Stomach (tissue), 9 donors: ENCODE measurements around the gene SUPT4H1. TPM values are rescaled to one million over a fixed set of nuclear protein-coding genes. Genes with fewer than 3 reads are reported as not detected.

ENCODE experiments used
- DNase-seq, 2 donors: peaks; one replicate each; pipeline versions ENCODE4 v3.0.0 to v3.0.0-alpha.2; 2013 to 2019
- H3K27ac ChIP-seq, 5 donors: fragments of 200-600 bp in 4 of 5; sonication (generic) in 4 of 5; one replicate each; pipeline ENCODE4 v1.5.1; 2013 to 2019; ENCODE audit warnings: mild to moderate bottlenecking in 1 of 5, moderate library complexity in 1 of 5
- H3K27me3 ChIP-seq, 3 donors: fragments of 200-600 bp; sonication (generic); one replicate each; pipeline ENCODE4 v1.5.1; 2017 to 2019; ENCODE audit warnings: mixed run types in 1 of 3
- H3K36me3 ChIP-seq, 4 donors: fragments of 200-600 bp; sonication (generic); 1 replicate in 3 of 4; 2 replicates in 1 of 4; pipeline ENCODE4 v1.5.1; 2016 to 2019
- H3K4me1 ChIP-seq, 4 donors: fragments of 200-600 bp; sonication (generic); one replicate each; pipeline ENCODE4 v1.5.1; 2016 to 2019
- H3K4me3 ChIP-seq, 4 donors: fragments of 200-600 bp; sonication (generic) in 3 of 4; one replicate each; pipeline ENCODE4 v1.5.1; 2016 to 2019; ENCODE audit warnings: mild to moderate bottlenecking in 1 of 4
- H3K9me3 ChIP-seq, 4 donors: fragments of 200-600 bp; sonication (generic); one replicate each; pipeline ENCODE4 v1.5.1; 2016 to 2019
- EP300 ChIP-seq: sonication (generic); formaldehyde crosslinking; IDR thresholded peaks from one replicate; pipeline ENCODE4 v1.6.1; 2017; ENCODE audit warnings: antibody characterized with exemption
- POLR2A ChIP-seq, 4 donors: fragments of 450-650 bp; IDR thresholded peaks; one replicate each; pipeline ENCODE4 v1.6.1; 2016; ENCODE audit warnings: antibody characterized with exemption in 4 of 4, control low read depth in 2 of 4, mild to moderate bottlenecking in 1 of 4, moderate library complexity in 1 of 4
- POLR2AphosphoS5 ChIP-seq, 3 donors: sonication (generic); formaldehyde crosslinking; IDR thresholded peaks; one replicate each; pipeline ENCODE4 v1.6.1; 2016; ENCODE audit warnings: antibody characterized with exemption in 3 of 3
- WGBS, 5 donors: extraction: QIAGEN DNeasy Blood & Tissue Kit in 3 of 5; methylation state at CpG; one replicate each; pipeline versions ENCODE4 v1.1.5 to v1.1.7; 2013 to 2018; 5-methylcytosine and 5-hydroxymethylcytosine counted together
- intact Hi-C: fragments of 100-400 bp; cut with DNase I; formaldehyde crosslinking; loops from one replicate; pipeline ENCODE4 v1.15.1; 2023; ENCODE audit warnings: low total_unique reads
- polyA plus RNA-seq, 3 donors: library from polyadenylated mRNA; stranded (reverse); fragments of 200-250 nt; gene quantifications; one replicate each; pipeline ENCODE4 v1.2.3, GENCODE V29; 2013
- total RNA-seq, 5 donors: library from RNA; depleted of rRNA; stranded (reverse); fragments of >200 nt; gene quantifications; one replicate each; pipeline versions ENCODE4 v1.1.0 to v1.2.3, GENCODE V29; 2014 to 2016
- TF ChIP-seq, protein P1 (sequence below), 7 experiments: fragments of 450-650 bp in 4 of 7; fragments of 200-600 bp in 3 of 7; sonication (generic) in 3 of 7; IDR thresholded peaks; one replicate each; pipeline ENCODE4 v1.5.1; 2016 to 2019; ENCODE audit warnings: antibody characterized with exemption in 7 of 7, control low read depth in 2 of 7, mild to moderate bottlenecking in 1 of 7
- donor health status: healthy with polysubstance abuse.
- donor health status: Bipolar disorder and iron deficiency.
- donor health status: healthy.

The SUPT4H1 gene
- total and polyA plus RNA-seq, 8 donors: 6.7 to 80.9 (median 43.1) TPM

DNA sequence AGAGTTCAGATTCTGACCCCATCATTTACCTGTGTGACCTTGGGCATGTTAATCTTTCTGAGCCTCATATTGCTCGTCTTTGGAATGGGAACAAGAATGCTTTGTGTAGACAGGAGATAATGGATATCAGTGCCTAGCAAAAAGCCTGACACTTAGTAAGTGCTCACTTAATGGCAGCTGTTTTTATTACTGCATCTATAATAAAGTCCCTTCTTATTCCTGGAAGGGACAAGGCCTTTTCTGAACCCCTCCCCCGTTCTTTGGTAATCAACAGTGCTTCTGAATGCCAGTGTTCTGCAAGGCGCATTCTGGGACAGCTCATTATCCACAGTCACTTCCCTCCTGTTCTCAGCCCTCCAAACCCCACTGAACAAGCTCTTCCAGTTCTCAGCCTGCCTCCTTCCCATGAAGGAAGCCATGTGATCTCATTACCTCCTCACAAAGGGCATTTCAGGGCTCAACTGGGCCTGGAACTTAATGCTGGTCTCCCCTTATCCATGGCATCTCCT, 25.1 kb upstream of the SUPT4H1 start:
- Histone ChIP-seq H3K9me3 (no peaks in the 10 kb centered on the region), H3K4me1 (peaks cover 22 to 49% (median 26%) of the 10 kb centered on the region in 4 donors), H3K27ac (peak overlapping the region in 2 of 5 donors; percentile 13 to 47), H3K36me3 (no peaks in the 10 kb centered on the region), H3K27me3 (no peaks in the 10 kb centered on the region), H3K4me3 (no peak overlapping the region)
- intact Hi-C loops: no loop called here
- WGBS, 5 donors: 39 to 63% (median 51%) methylated on average over 3 of the region's 3 CpGs
- TF ChIP-seq POLR2A (IDR thresholded peaks at IDR 0.05) (no peak), POLR2AphosphoS5 (IDR thresholded peaks at IDR 0.05) (peak in 2 of 3 donors; percentile 30 to 49)
- peak; percentile 63 to 92 for DNase-seq

- peaks cover 16 to 43% (median 20%) of the 10 kb centered on the region in 4 donors for H3K4me1 ChIP-seq
- no peak overlapping the region for H3K4me3 ChIP-seq
- peak overlapping the region in 1 of 5 donors; percentile 47 for H3K27ac ChIP-seq
- H3K36me3 ChIP-seq: no peaks in the 10 kb centered on the region
- no peaks in the 10 kb centered on the region for H3K27me3 ChIP-seq
- DNase-seq: no peak
- no peaks in the 10 kb centered on the region for H3K9me3 ChIP-seq
- intact Hi-C loops: no loop called here
- WGBS, 5 donors: 61 to 71% (median 63%) methylated on average over 4 of the region's 4 CpGs
- TF ChIP-seq POLR2A (IDR thresholded peaks at IDR 0.05) (no peak), EP300 (no peak), POLR2AphosphoS5 (IDR thresholded peaks at IDR 0.05) (no peak)
- TF ChIP-seq, protein P1, sequence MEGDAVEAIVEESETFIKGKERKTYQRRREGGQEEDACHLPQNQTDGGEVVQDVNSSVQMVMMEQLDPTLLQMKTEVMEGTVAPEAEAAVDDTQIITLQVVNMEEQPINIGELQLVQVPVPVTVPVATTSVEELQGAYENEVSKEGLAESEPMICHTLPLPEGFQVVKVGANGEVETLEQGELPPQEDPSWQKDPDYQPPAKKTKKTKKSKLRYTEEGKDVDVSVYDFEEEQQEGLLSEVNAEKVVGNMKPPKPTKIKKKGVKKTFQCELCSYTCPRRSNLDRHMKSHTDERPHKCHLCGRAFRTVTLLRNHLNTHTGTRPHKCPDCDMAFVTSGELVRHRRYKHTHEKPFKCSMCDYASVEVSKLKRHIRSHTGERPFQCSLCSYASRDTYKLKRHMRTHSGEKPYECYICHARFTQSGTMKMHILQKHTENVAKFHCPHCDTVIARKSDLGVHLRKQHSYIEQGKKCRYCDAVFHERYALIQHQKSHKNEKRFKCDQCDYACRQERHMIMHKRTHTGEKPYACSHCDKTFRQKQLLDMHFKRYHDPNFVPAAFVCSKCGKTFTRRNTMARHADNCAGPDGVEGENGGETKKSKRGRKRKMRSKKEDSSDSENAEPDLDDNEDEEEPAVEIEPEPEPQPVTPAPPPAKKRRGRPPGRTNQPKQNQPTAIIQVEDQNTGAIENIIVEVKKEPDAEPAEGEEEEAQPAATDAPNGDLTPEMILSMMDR (IDR thresholded peaks at IDR 0.05): no peak
Observed at GRCh38 chr17:58376472-58377000, 24.5 kb upstream of the SUPT4H1 start.

DNA sequence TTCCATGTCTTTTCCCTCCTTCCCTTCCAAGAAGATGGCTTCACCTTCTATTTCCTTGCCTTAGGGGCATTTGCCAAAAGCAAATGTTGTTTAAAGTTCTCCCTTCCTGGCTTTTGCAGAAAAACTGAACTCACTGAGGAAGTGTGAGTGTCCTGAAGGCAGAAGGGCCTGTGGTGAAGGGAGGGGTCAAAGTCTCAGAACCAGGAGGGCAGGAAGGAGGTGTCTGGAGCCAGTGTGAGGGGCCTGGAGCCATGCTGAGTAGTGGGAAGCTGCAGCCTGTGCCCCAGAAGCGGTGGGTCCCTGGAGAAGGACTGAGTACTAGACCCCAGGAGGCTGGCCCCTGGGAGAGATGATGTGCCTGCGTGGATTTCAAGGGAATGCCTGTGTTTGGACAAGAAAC, 23.8 kb upstream of the SUPT4H1 start:
- Histone ChIP-seq H3K4me1 (peaks cover 9 to 37% (median 13%) of the 10 kb centered on the region in 4 donors), H3K36me3 (peaks cover 0 to 1% (median 0%) of the 10 kb centered on the region in 4 donors), H3K4me3 (no peak overlapping the region), H3K27ac (peak overlapping the region in 1 of 5 donors; percentile 46), H3K27me3 (no peaks in the 10 kb centered on the region), H3K9me3 (no peaks in the 10 kb centered on the region)
- no peak for DNase-seq
- intact Hi-C loops: no loop called here
- WGBS, 5 donors: 72 to 87% (median 81%) methylated on average over 2 of the region's 2 CpGs
- TF ChIP-seq, protein P1 (IDR thresholded peaks at IDR 0.05): no peak
- TF ChIP-seq POLR2AphosphoS5 (IDR thresholded peaks at IDR 0.05): no peak
- TF ChIP-seq POLR2A (IDR thresholded peaks at IDR 0.05): no peak
- no peak for TF ChIP-seq EP300

DNA sequence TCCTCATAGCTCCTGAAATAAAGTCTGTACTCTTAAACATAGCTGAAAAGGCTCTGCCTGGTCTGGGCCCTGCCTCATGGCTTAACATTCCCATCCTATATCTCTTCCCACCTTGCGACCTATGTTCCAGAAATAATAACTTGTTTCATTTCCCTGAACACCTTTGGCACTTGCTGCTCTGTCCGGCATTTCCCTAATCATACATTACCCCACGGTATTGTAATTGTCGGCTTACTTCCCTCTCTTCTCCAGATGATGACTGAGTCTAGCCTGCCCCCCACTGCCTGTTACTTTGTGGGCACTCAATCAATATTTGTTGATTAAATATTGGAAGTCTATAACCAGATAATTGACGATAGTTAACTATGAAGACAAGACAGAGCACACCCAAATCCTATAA, 23.3 kb upstream of the SUPT4H1 start:
- Histone ChIP-seq H3K4me3 (no peak overlapping the region), H3K36me3 (peaks cover 0 to 5% (median 0%) of the 10 kb centered on the region in 4 donors), H3K9me3 (no peaks in the 10 kb centered on the region), H3K27me3 (no peaks in the 10 kb centered on the region), H3K4me1 (peaks cover 4 to 33% (median 10%) of the 10 kb centered on the region in 4 donors), H3K27ac (peak overlapping the region in 1 of 5 donors; percentile 46)
- WGBS, 5 donors: 30 to 40% (median 37%) methylated on average over 5 of the region's 5 CpGs
- DNase-seq: peak in 1 of 2 donors; percentile 42
- no peak for TF ChIP-seq POLR2AphosphoS5 (IDR thresholded peaks at IDR 0.05)
- no peak for TF ChIP-seq POLR2A (IDR thresholded peaks at IDR 0.05)
- TF ChIP-seq EP300: no peak
- TF ChIP-seq, protein P1 (IDR thresholded peaks at IDR 0.05): no peak
- intact Hi-C loops: no loop called here

DNA sequence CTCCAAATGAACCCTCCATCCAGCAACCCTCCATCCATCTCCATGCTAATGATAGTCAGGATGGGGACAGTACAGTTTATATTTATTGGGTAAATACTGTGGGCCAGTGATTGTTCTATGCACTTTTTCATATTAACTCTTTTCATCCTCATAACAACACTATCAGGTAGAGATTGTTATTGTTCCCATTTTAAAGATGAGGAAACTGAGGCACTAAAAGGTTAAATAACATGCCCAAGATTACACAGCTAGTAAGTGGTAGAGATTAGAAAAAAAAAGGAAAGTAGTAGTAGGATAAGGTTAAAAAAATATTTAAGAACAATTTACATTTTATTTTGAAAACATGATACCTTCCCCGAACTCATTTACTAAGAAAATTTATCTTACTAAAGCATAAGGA, 21.9 kb upstream of the SUPT4H1 start:
- intact Hi-C loops: no loop called here
- H3K4me1 ChIP-seq: peaks cover 4 to 33% (median 10%) of the 10 kb centered on the region in 4 donors
- H3K9me3 ChIP-seq: no peaks in the 10 kb centered on the region
- peaks cover 0 to 5% (median 0%) of the 10 kb centered on the region in 4 donors for H3K36me3 ChIP-seq
- H3K27me3 ChIP-seq: no peaks in the 10 kb centered on the region
- no peak overlapping the region for H3K4me3 ChIP-seq
- no peak overlapping the region for H3K27ac ChIP-seq
- TF ChIP-seq, protein P1 (IDR thresholded peaks at IDR 0.05): no peak
- TF ChIP-seq EP300: no peak
- TF ChIP-seq POLR2AphosphoS5 (IDR thresholded peaks at IDR 0.05): no peak
- no peak for TF ChIP-seq POLR2A (IDR thresholded peaks at IDR 0.05)
- DNase-seq: no peak
- WGBS, 5 donors: 91 to 100% (median 97%) methylated on average over 1 of the region's 1 CpG
